Stimulated activated CD8-positive, alpha-beta memory T cell treated with anti-CD3 and anti-CD28 coated beads, Interleukin-12 subunit alpha, Interleukin-12 subunit beta, amount 100 ng/mL, for 24 hours (primary cell): Measurements from ENCODE around the gene BRINP3.
"Not testable (repeated sequence)": the region's sequence is repeated elsewhere in the genome, so short reads cannot be mapped to it uniquely, and the experiment has no call there.

ENCODE experiments used
- DNase-seq: peaks from one replicate; pipeline ENCODE4 v3.0.0-alpha.2; 2020; ENCODE audit errors: extremely low read depth

BRINP3 gene

DNA sequence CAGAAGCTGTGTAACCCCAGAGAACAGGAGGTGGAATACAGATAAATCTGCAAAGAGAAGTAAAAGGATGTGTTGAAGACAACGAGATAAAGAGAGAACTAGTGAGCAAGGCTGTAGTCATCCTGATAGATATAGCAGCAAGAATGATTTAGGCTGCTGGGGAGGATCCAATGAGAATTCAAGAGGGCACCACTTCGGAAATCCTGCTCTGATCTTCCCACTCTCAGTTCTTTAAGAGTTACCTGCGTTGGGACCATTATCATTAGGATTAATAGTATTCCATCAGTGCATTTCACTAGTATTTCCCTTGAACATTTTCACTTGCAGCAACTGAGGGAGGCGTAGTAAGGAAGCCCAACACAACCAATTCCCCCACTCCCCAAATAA lies at the start of gene BRINP3:
BRINP3 (minus strand) TSS at position 103 of the 387 bp plus-strand sequence.
- no peak for DNase-seq

GRCh38 chr1:190511554-190511953 lies 33.9 kb upstream of the BRINP3 start:
- no peak for DNase-seq

DNA sequence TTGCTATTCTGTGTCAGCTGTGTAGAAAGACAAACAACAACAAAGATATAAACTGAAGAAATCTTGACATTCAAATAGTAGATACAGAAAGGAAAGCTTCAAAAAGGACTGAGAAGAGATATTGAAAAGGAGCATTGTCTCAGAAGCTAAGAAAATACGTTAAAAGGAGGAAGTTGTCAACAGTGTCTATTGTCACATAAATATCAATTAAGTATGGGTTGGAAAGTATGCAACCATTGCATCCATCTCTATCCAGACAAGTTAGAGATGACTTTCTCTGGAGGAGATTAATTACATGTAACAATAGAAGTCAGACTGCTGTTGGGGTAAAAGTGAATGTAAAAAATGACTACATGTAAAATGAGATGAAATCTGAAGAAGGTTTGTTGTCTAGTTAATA lies 29.7 kb upstream of the BRINP3 start:
- no peak for DNase-seq

GRCh38 chr1:190504539-190504938 lies 26.9 kb upstream of the BRINP3 start:
- DNase-seq = not testable (repeated sequence)

- no peak for DNase-seq
These were observed 19.9 kb upstream of the BRINP3 start for GRCh38 chr1:190497565-190497964.

- no peak for DNase-seq
These were observed 16.8 kb upstream of the BRINP3 start for GRCh38 chr1:190494451-190494850.

DNA sequence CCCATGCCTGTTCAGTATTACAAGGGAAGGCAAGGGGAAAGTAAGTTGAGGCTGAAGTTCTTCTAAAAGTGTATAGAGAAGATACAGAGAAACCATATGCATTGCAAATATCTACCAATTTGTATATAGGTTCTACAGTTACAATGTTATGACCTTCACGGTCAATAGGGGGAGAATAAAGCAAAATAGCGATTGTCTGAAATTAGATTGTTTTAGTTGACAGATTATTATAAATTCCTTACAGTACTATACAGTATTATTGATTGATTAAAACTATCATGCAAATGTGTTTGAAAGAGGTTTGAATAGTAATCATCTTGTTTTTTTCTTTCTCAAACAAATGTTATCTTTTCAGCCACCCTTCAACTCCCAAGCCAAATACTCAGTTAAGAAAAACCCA lies 13.7 kb upstream of the BRINP3 start:
- DNase-seq = no peak

GRCh38 chr1:190484045-190484444 lies 6.4 kb upstream of the BRINP3 start:
- no peak for DNase-seq

DNA sequence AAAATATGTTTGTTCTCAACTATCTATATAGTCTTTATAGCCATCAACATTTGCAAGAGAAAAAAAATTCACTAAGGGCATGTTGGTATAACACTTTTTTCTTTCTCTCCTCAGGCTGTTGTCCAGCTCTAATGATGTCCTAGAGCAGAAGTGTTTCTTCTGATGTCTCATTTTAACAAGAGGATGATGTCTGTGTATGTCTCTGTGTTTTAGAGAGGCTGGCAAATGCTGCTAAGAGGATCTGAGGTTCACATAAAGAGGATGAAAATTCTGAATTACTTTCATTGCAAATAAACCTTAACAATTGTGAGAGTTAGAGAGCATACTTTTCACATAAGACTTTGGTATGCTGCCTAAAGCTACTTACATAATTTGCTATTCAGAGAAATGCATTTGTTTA lies 2.6 kb upstream of the BRINP3 start:
- no peak for DNase-seq

- DNase-seq = no peak
These were observed 1.9 kb upstream of the BRINP3 start for GRCh38 chr1:190479516-190479915.

DNA sequence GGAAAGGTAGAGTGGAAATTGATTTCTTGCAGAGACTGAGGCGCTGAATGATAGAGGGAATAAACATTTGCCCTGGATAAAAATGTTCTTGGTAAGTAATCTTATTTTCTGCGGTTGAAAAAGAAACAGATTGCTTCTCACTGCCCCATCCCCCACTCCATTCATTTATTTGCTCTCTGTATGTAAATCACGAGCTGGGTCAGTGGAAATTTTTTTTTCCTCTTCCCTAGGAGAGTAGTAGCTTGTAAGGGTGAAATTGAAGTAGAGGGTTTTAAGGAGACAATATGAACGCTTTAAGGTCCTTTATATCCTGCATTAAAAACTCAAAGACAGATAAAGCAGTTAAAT lies 1.4 kb upstream of the BRINP3 start:
- no peak for DNase-seq

GRCh38 chr1:190478149-190479049 lies 735 bp upstream of the BRINP3 start:
- no peak for DNase-seq

DNA sequence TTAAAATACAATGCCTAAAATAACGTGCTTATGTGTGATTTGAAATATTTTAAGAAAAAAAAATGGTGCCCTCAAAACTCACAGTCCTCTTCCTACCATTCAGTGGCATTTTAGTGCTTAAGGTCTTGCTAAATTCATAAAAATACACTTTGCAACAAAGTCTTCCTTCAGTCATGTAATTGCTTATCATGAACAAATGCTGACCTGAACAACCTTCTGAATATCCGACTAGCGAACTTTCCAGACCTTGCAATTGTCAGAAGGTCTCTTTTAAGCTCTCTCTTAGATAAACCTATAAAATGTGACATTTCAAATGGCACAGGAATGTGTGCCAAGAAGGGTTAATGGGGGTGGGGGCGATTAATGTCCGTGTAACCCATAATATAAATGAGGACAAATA lies 858 bp downstream of the BRINP3 start:
- no peak for DNase-seq

GRCh38 chr1:190476321-190476720 lies 1.3 kb downstream of the BRINP3 start:
- DNase-seq = no peak

GRCh38 chr1:190475421-190476141 lies 2.1 kb downstream of the BRINP3 start:
- DNase-seq = no peak

DNA sequence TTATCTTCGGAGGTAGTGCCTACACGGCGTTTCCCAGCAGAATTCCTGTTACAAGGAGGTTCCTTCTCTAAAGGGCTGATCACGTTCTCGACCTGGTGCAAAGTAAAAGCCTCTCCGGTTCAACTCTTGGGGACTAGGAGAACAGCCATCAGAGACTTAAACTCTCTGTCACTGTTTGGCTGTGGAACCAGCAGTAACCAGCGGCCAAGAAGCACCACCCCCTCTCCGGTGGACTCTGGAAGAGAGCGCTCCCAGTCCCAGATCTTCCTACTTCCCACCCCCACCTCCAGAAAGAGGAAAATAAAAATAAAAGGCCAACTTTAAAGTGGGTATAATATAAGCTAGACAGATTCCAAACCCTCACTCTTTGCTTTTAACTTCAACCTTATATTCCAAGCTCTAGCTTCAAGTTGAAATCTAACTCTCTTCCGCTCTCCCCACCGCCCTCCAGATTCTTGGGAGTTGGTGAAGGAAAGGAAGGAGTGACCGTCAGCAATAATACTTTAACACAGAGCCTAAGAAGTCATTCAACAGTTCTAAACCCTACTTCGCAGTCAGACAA lies 2.9 kb downstream of the BRINP3 start:
- no peak for DNase-seq

- no peak for DNase-seq
These were observed 3.7 kb downstream of the BRINP3 start for GRCh38 chr1:190474010-190474409.

DNA sequence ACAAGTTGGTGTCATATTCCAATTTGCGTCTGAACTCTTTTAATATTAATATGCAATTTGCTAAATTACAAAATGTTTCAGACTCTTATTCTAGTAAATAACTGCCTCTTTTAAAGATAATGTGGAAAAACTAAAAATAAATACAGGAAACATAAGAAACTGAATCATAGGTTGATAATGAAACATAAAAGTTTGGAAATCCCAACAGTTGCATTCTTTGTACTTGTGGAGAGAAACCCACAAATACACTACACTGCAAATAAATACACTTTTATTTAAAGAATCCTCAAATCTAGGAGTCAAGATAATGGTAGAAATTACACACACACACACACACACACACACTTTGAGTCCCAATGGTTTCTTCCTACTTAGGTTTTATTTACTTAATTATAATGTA lies 5.2 kb downstream of the BRINP3 start:
- DNase-seq = no peak

DNA sequence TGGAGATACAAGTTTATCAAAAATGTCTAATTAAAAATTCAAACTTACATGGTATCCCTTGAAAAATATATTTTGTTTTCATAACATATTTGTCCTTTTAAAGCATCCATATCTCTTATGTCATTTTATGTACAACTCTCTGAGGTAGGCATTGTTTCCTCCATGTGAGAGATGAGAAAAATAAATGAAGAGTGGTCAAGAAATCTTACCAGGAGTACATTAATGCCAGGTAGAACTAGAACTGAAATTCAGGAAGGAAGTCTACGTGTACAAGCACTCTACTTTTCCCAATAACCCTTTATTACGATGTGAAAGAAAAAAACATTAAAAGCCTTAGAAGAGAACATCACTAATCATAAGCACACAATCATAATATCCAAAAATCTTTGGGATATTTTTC lies 5.6 kb downstream of the BRINP3 start:
- DNase-seq = no peak

DNA sequence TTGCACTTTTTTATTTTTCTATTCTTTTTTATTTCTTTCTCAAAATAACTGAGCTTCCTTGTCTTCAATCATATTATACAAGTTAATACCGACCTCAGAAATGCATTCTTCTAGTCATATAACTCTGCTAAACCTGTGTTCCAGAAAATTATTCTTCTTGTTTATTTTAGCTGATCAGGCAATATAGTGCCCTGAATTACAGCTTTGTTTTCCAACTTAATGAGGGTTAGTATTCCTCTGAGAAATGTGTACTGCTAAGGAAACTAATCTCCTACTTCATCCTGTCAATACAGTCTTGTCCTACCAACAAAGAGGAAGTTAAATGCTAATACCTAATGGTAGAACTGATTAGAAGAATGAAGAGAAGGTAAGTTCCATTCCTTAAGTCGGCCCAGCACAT lies 13.0 kb downstream of the BRINP3 start:
- DNase-seq = no peak

DNA sequence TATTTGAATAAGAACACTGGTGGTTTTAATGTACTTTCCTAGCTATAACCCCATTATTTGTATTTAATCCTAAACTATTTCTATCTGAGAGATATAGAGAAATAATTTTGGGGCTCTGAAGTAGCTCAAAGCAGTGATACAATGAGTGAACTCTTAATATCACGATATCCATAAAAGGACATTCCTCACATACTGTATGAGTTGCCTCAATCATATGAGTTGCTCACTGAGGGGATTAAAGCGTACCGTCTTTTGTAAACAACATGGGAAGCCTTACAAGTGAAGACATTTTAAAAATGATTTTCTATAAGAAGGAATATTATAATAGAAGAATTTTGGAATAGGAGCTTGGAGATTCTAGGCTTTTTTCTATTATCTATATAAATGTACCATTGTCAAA lies 21.5 kb downstream of the BRINP3 start:
- no peak for DNase-seq

GRCh38 chr1:190455631-190456030 lies 22.0 kb downstream of the BRINP3 start:
- DNase-seq = no peak

DNA sequence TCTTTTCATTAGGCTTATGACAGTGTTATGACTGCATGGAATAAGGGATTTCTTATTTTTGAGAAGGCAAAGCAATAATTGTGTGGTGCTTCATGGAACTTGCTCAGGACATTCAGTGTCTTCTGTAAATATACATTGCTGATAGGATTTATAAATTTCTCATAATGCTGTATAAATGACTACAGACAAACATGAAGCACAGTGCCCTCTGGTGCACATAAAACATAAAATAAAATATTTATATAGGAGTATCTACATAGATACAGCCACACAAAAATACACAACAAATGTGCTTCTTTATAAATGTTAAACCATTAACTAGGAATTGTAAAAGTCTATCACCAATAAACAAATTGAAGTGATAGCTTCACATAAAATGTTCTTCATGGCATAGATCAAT lies 24.1 kb downstream of the BRINP3 start:
- no peak for DNase-seq
